IMR-90 (cell line): ENCODE data around the gene NEFH. TPM values are rescaled to one million over a fixed set of nuclear protein-coding genes. Genes with fewer than 3 reads are reported as not detected.

Experiments used
- ATAC-seq: fragments of 200-7000 bp; cut with Tn5 transposase; 2 replicates; pipeline ENCODE4 v1.9.1; 2020; ENCODE audit warnings: low read depth, mild to moderate bottlenecking, moderate library complexity
- BruUV-seq: library from RNA; stranded (reverse); fragments of 400-500 nt; replicated peaks from 2 replicates; lab custom pipeline; 2021; lab: Mats Ljungman, UMichigan
- CTCF ChIA-PET: fragments of 300-600 bp; formaldehyde crosslinking; extraction: SDS; loops from one replicate; lab custom pipeline; 2021; ENCODE audit warnings: antibody characterized with exemption; lab: Yijun Ruan, JAX
- POLR2A ChIA-PET: fragments of 300-600 bp; sonication (Branson Sonifier 250); formaldehyde crosslinking; loops from one replicate; lab custom pipeline; 2022; ENCODE audit warnings: antibody characterized with exemption; ENCODE audit not compliant: unreplicated experiment; lab: Charles Lee
- DNase-seq: peaks from one replicate; pipeline ENCODE4 v3.0.0; 2013
- H2AFZ ChIP-seq: replicated peaks from 2 replicates; pipeline ENCODE3; 2013; ENCODE audit warnings: low read length, mild to moderate bottlenecking; ENCODE audit not compliant: poor library complexity
- H2AK5ac ChIP-seq: 2 replicates; pipeline ENCODE4 v1.6.1; 2013; ENCODE audit warnings: low read depth, low read length, inconsistent platforms
- H2AK9ac ChIP-seq: replicated peaks from 2 replicates; pipeline ENCODE3; 2013; ENCODE audit warnings: mild to moderate bottlenecking, low read depth, low read length, moderate library complexity; ENCODE audit not compliant: poor library complexity
- H2BK120ac ChIP-seq: 2 replicates; pipeline ENCODE4 v1.6.1; 2013; ENCODE audit warnings: low read depth, low read length, inconsistent platforms
- H2BK15ac ChIP-seq: 3 replicates; pipeline ENCODE4 v1.6.1; 2013; ENCODE audit warnings: low read depth, low read length, inconsistent platforms
- H2BK20ac ChIP-seq: 2 replicates; pipeline ENCODE4 v1.6.1; 2013; ENCODE audit warnings: low read depth, mild to moderate bottlenecking, inconsistent platforms, low read length, moderate library complexity
- H2BK5ac ChIP-seq: 2 replicates; pipeline ENCODE4 v1.6.1; 2013; ENCODE audit warnings: mild to moderate bottlenecking, low read depth, low read length, inconsistent platforms; ENCODE audit not compliant: poor library complexity, severe bottlenecking
- H3K14ac ChIP-seq: replicated peaks from 2 replicates; pipeline ENCODE4 v1.6.1; 2013; ENCODE audit warnings: low read depth, low read length, inconsistent platforms
- H3K18ac ChIP-seq: 2 replicates; pipeline ENCODE4 v1.6.1; 2013; ENCODE audit warnings: low read depth, low read length, control low read depth
- H3K23ac ChIP-seq: 2 replicates; pipeline ENCODE4 v1.6.1; 2013; ENCODE audit warnings: low read depth, low read length, inconsistent platforms
- H3K27ac ChIP-seq: 2 replicates; pipeline ENCODE4 v1.5.1; 2013; ENCODE audit warnings: mild to moderate bottlenecking, control low read depth, low read length; ENCODE audit not compliant: insufficient read depth
- H3K27me3 ChIP-seq: 2 replicates; pipeline ENCODE4 v1.6.1; 2013; ENCODE audit warnings: low read length; ENCODE audit not compliant: control insufficient read depth, insufficient read depth
- H3K36me3 ChIP-seq: 2 replicates; pipeline ENCODE4 v1.6.1; 2013; ENCODE audit warnings: low read length, mixed read lengths; ENCODE audit not compliant: control insufficient read depth, insufficient read depth
- H3K4ac ChIP-seq: 2 replicates; pipeline ENCODE4 v1.6.1; 2013; ENCODE audit warnings: low read depth, low read length, inconsistent platforms
- H3K4me1 ChIP-seq: 2 replicates; pipeline ENCODE4 v1.6.1; 2013; ENCODE audit warnings: low read length, mixed read lengths; ENCODE audit not compliant: control insufficient read depth, insufficient read depth
- H3K4me2 ChIP-seq: 2 replicates; pipeline ENCODE4 v1.6.1; 2013; ENCODE audit warnings: low read depth, mild to moderate bottlenecking, control low read depth, low read length, moderate library complexity
- H3K4me3 ChIP-seq: 2 replicates; pipeline ENCODE4 v1.5.1; 2013; ENCODE audit warnings: low read depth, mild to moderate bottlenecking, control low read depth, low read length, moderate library complexity; ENCODE audit not compliant: insufficient read depth
- H3K56ac ChIP-seq: 2 replicates; pipeline ENCODE4 v1.6.1; 2013; ENCODE audit warnings: low read length, inconsistent platforms; ENCODE audit not compliant: insufficient read depth; ENCODE audit errors: extremely low read depth
- H3K79me1 ChIP-seq, 2 experiments: 2 replicates each; pipeline ENCODE4 v1.6.1; 2013; ENCODE audit warnings: low read length in 2 of 2, inconsistent platforms in 1 of 2, low read depth in 1 of 2
- H3K9ac ChIP-seq: 2 replicates; pipeline ENCODE4 v1.6.1; 2013; ENCODE audit warnings: low read depth, low read length, control low read depth
- H3K9me1 ChIP-seq: 2 replicates; pipeline ENCODE4 v1.6.1; 2013; ENCODE audit warnings: low read length, inconsistent platforms; ENCODE audit not compliant: insufficient read depth
- H3K9me3 ChIP-seq: 2 replicates; pipeline ENCODE4 v1.6.1; 2013; ENCODE audit warnings: low read length; ENCODE audit not compliant: control insufficient read depth, insufficient read depth
- H4K20me1 ChIP-seq: 2 replicates; pipeline ENCODE4 v1.6.1; 2013; ENCODE audit warnings: low read length, inconsistent platforms; ENCODE audit not compliant: insufficient read depth
- H4K5ac ChIP-seq: 2 replicates; pipeline ENCODE4 v1.6.1; 2013; ENCODE audit warnings: mild to moderate bottlenecking, low read depth, low read length, control low read depth
- H4K8ac ChIP-seq, 2 experiments: 2 replicates each; pipeline ENCODE4 v1.6.1; 2013; ENCODE audit warnings: low read depth in 2 of 2, low read length in 2 of 2, control low read depth in 1 of 2, inconsistent platforms in 1 of 2
- H4K91ac ChIP-seq: 2 replicates; pipeline ENCODE4 v1.6.1; 2013; ENCODE audit warnings: low read depth, low read length, inconsistent platforms; ENCODE audit not compliant: insufficient read depth
- BHLHE40 ChIP-seq: fragments of 150-350 bp; IDR thresholded peaks from 2 replicates; pipeline ENCODE4 v1.6.1; 2016; ENCODE audit warnings: mild to moderate bottlenecking, low read depth, low read length
- CHD1 ChIP-seq: IDR thresholded peaks from 2 replicates; pipeline ENCODE4 v1.6.1; 2012; ENCODE audit warnings: low read depth, low read length, improper control_type of control experiment
- ELK1 ChIP-seq: fragments of 150-350 bp; IDR thresholded peaks from 2 replicates; pipeline ENCODE4 v1.6.1; 2016; ENCODE audit warnings: low read depth, mild to moderate bottlenecking, low read length, moderate library complexity, borderline replicate concordance
- MAZ ChIP-seq: IDR thresholded peaks from 2 replicates; pipeline ENCODE4 v1.6.1; 2012; ENCODE audit warnings: low read depth, mild to moderate bottlenecking, low read length, improper control_type of control experiment, moderate library complexity, borderline replicate concordance
- NFE2L2 ChIP-seq: fragments of 150-350 bp; IDR thresholded peaks from 2 replicates; pipeline ENCODE4 v1.6.1; 2016; ENCODE audit warnings: low read depth, mild to moderate bottlenecking, low read length
- POLR2A ChIP-seq: IDR thresholded peaks from 2 replicates; pipeline ENCODE4 v1.6.1; 2012; ENCODE audit warnings: mild to moderate bottlenecking, low read depth, low read length
- RCOR1 ChIP-seq: IDR thresholded peaks from 2 replicates; pipeline ENCODE4 v1.6.1; 2012; ENCODE audit warnings: mild to moderate bottlenecking, low read length, improper control_type of control experiment; ENCODE audit not compliant: insufficient replicate concordance
- SMC3 ChIP-seq: fragments of 150-350 bp; IDR thresholded peaks from 2 replicates; pipeline ENCODE4 v1.6.1; 2016; ENCODE audit warnings: low read depth, mild to moderate bottlenecking, antibody characterized with exemption, low read length, moderate library complexity
- WGBS, 2 experiments: methylation state at CpG; one replicate each; pipeline versions ENCODE4 v1.1.5 to v1.1.7; 2013; ENCODE audit warnings: missing lambda C conversion rate in 2 of 2; ENCODE audit not compliant: insufficient read length in 1 of 2; ENCODE audit errors: extremely low coverage in 2 of 2; 5-methylcytosine and 5-hydroxymethylcytosine counted together
- dilution Hi-C: fragments of 300-500 bp; cut with HindIII; formaldehyde crosslinking; loops from one replicate; pipeline ENCODE4 v1.14.3; 2018; ENCODE audit warnings: low sequenced_read_pairs; ENCODE audit not compliant: unreplicated experiment
- in situ Hi-C: fragments of 300-500 bp; cut with MboI; formaldehyde crosslinking; loops from 3 replicates; pipeline ENCODE4 v1.14.3; 2019; ENCODE audit warnings: low sequenced_read_pairs, inconsistent platforms, mixed read lengths
- intact Hi-C: fragments of 100-400 bp; cut with micrococcal nuclease; formaldehyde crosslinking; loops from 2 replicates; pipeline ENCODE4 v1.10.0; 2022
- polyA plus RNA-seq, 3 experiments: library from polyadenylated mRNA; depleted of rRNA; stranded (reverse); fragments of >200 nt; gene quantifications; 2 replicates each; pipeline ENCODE4 v1.2.3, GENCODE V29; 2012; ENCODE audit warnings: low replicate concordance in 1 of 3
- total RNA-seq: library from RNA; depleted of rRNA; stranded (reverse); fragments of >200 nt; gene quantifications from 2 replicates; pipeline ENCODE4 v1.2.3, GENCODE V29; 2012

Gene NEFH
- total and polyA plus RNA-seq, 2 of the 4 experiments (the other 2 are of a cell fraction) = 1.3 to 2.9 TPM

DNA sequence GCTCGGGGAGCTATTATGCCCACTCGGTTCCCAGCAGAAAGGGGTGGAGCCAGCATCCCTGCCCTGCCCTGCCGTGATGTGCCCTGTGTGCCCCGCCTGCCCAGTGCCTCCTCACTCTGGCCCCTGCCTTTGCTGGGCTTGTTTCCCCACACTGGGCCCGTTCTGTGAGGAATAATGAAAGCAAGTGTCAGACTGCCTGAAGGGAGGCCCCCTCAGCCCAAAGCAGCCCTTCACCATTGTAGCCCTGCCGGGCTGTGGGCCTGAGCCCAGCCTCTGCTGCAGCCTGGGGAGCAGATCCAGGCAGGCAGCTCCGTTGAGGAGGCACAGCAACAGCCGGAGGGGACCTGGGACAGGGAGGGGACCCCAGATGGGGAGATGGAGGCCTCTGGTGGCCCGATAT is 20.2 kb upstream of the NEFH start:
- in situ Hi-C loops (no loop called here), dilution Hi-C loops (no loop called here), intact Hi-C loops (no loop called here)
- no peak for ATAC-seq
- CTCF ChIA-PET = no interaction called here
- no peak overlapping the region for H2BK15ac ChIP-seq
- H2AFZ ChIP-seq = peak overlapping the region; percentile 41
- H4K8ac ChIP-seq = no peak overlapping the region
- no peak overlapping the region for H4K91ac ChIP-seq
- no peak overlapping the region for H3K4me3 ChIP-seq
- POLR2A ChIA-PET = no interaction called here
- no peaks in the 10 kb centered on the region for H3K9me1 ChIP-seq
- H4K5ac ChIP-seq = no peak overlapping the region
- H3K27ac ChIP-seq = no peak overlapping the region
- H4K20me1 ChIP-seq = no peaks in the 10 kb centered on the region; the same call in 1 of the 2 replicates
- no peak overlapping the region for H3K14ac ChIP-seq
- H3K23ac ChIP-seq = no peak overlapping the region
- no peak overlapping the region for H2BK5ac ChIP-seq
- H2AK5ac ChIP-seq = no peak overlapping the region
- no peaks in the 10 kb centered on the region; the same call in 1 of the 2 replicates for H3K27me3 ChIP-seq
- 47% methylated on average over 2 of the region's 9 CpGs; no CpG with 5 or more reads in 1 of the 2 experiments for WGBS, 2 experiments
- H3K9ac ChIP-seq = no peak overlapping the region
- no peak overlapping the region for H3K4me2 ChIP-seq
- no peak overlapping the region for H3K18ac ChIP-seq
- H3K4me1 ChIP-seq = no peaks in the 10 kb centered on the region
- TF ChIP-seq ELK1 (no peak), POLR2A (no peak), CHD1 (no peak), SMC3 (no peak), RCOR1 (no peak), NFE2L2 (no peak), BHLHE40 (no peak), MAZ (no peak)
- H2BK120ac ChIP-seq = no peak overlapping the region
- no peak overlapping the region for H2AK9ac ChIP-seq
- H3K79me1 ChIP-seq = no peaks in the 10 kb centered on the region
- no TSS peak for BruUV-seq
- no peak overlapping the region for H3K4ac ChIP-seq
- H3K9me3 ChIP-seq = no peaks in the 10 kb centered on the region
- no peak for DNase-seq
- H2BK20ac ChIP-seq = no peak overlapping the region
- no peak overlapping the region for H3K56ac ChIP-seq
- no peaks in the 10 kb centered on the region for H3K36me3 ChIP-seq
